Renal cortical epithelial cell (primary cell): ENCODE data around the gene KLHDC4. TPM values are rescaled to one million over a fixed set of nuclear protein-coding genes. Genes with fewer than 3 reads are reported as not detected.
"Not testable (repeated sequence)": the region's sequence is repeated elsewhere in the genome, so short reads cannot be mapped to it uniquely, and the experiment has no call there.

Experiments
- DNase-seq: peaks from one replicate; pipeline ENCODE4 v3.0.0-alpha.2; 2011; ENCODE audit warnings: low read depth
- total RNA-seq: library from RNA; depleted of rRNA; stranded (reverse); fragments of >200 nt; gene quantifications from 2 replicates; pipeline ENCODE4 v1.2.3, GENCODE V29; 2014

Gene KLHDC4
- total RNA-seq, 1 donor from 2014 or later, result 29.2 TPM

GRCh38 chr16:87788730-87789436 is 23.1 kb upstream of the KLHDC4 start:
- not testable (repeated sequence) for DNase-seq

- DNase-seq, result not testable (repeated sequence)
These were observed 21.8 kb upstream of the KLHDC4 start for GRCh38 chr16:87787451-87788091.

- peak; percentile 35 for DNase-seq
These were observed 19.0 kb upstream of the KLHDC4 start for GRCh38 chr16:87784812-87785211.

- DNase-seq, result no peak
These were observed 16.2 kb upstream of the KLHDC4 start for GRCh38 chr16:87782033-87782432.

GRCh38 chr16:87780385-87780989 is 14.7 kb upstream of the KLHDC4 start:
- peak; percentile 47 for DNase-seq

- peak; percentile 86 for DNase-seq
These were observed 13.2 kb upstream of the KLHDC4 start for GRCh38 chr16:87778830-87779579.

GRCh38 chr16:87778476-87778829 is 12.7 kb upstream of the KLHDC4 start:
- no peak for DNase-seq

GRCh38 chr16:87773836-87774235 is 8.1 kb upstream of the KLHDC4 start:
- DNase-seq, result not testable (repeated sequence)

GRCh38 chr16:87767456-87767855 is 1.7 kb upstream of the KLHDC4 start:
- DNase-seq, result not testable (repeated sequence)

- DNase-seq, result no peak
These were observed 655 bp upstream of the KLHDC4 start for GRCh38 chr16:87766485-87766797.

GRCh38 chr16:87765473-87765775 is 362 bp downstream of the KLHDC4 start:
- DNase-seq, result no peak

GRCh38 chr16:87764600-87765472 is 950 bp downstream of the KLHDC4 start:
- DNase-seq, result no peak

- DNase-seq, result no peak
These were observed 3.2 kb downstream of the KLHDC4 start for GRCh38 chr16:87762620-87763019.

- DNase-seq, result no peak
These were observed 3.7 kb downstream of the KLHDC4 start for GRCh38 chr16:87762071-87762571.

GRCh38 chr16:87761060-87761459 is 4.7 kb downstream of the KLHDC4 start:
- no peak for DNase-seq

GRCh38 chr16:87757841-87758426 is 7.9 kb downstream of the KLHDC4 start:
- no peak for DNase-seq

- DNase-seq, result no peak
These were observed 11.3 kb downstream of the KLHDC4 start for GRCh38 chr16:87754535-87754934.

- DNase-seq, result no peak
These were observed 18.0 kb downstream of the KLHDC4 start for GRCh38 chr16:87747626-87748414.

- DNase-seq, result no peak
These were observed 19.6 kb downstream of the KLHDC4 start for GRCh38 chr16:87746178-87746577.

GRCh38 chr16:87744750-87745514 is 20.9 kb downstream of the KLHDC4 start:
- no peak for DNase-seq
